Stimulated activated CD8-positive, alpha-beta memory T cell treated with anti-CD3 and anti-CD28 coated beads, Interleukin-7, amount 100 ng/mL, for 4 hours (primary cell): ENCODE results near the gene ZBTB7C.

Source experiments
- DNase-seq, 2 donors: peaks; one replicate each; pipeline ENCODE4 v3.0.0-alpha.2; 2020; ENCODE audit warnings: low read depth in 2 of 2

Gene ZBTB7C

GRCh38 chr18:48191494-48191893 lies 217.7 kb downstream of the ZBTB7C start:
- no peak for DNase-seq

GRCh38 chr18:48190994-48191393 lies 218.2 kb downstream of the ZBTB7C start:
- DNase-seq: no peak

- DNase-seq: no peak
Measured at GRCh38 chr18:48188609-48189008, 220.6 kb downstream of the ZBTB7C start.

- DNase-seq: no peak
Measured at GRCh38 chr18:48186861-48187260, 222.3 kb downstream of the ZBTB7C start.

- DNase-seq: no peak
Measured at GRCh38 chr18:48186131-48186766, 222.9 kb downstream of the ZBTB7C start.

DNA sequence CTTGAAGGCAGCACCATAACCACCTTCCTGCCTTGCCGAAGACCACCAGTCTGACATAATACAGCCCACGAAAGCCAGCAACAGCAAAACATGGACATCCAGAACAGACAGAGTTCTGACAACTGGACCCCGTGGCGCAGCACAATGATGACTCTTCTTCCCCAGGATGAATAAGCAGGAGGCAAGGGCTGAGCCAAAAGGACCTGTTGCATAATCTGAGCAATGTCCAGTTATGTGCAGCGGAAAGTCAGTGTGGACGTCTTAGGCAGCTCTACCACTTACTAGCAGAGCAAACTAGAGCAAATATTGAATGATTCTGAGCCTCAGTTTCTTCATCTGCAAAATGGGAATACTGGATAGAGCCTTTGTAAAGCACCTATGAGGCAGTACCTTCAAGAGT lies 225.1 kb downstream of the ZBTB7C start:
- no peak for DNase-seq

DNA sequence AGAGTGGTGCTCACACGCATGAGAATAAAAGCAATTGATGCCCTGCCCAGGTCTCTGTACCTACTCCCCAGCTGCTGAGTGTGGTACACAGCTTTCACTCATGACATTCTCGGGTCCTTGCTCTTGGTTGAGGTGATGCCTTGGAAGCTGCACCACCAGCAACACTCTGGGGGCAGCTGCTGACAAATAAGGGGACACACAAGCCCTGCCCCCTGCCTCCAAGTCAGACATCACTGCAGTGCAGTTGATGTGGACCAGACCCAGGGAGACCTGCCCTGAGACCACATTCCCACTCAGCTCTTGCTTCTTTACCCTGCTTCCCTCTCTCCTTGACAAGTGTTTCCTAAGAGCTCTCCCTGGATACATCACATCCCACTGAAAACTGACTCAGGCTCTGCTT lies 225.6 kb downstream of the ZBTB7C start:
- DNase-seq: no peak

DNA sequence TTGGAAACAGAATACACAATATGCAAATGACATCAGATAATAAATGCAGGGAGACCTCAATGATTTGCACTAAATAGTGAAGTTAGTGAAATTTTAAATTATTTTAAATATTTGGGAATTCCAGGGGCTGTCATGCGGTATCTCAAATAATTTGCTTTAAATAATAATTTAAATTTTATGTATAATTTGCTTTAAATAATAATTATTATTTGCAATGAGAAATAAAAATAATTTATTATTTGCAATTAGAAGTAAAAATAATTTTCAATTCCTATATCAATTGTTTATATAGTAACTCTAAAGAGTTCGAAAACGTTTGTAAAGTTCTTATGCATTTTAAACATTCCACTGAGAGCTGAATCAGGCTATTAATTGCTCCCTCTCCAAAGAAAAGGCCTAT lies 226.4 kb downstream of the ZBTB7C start:
- DNase-seq: no peak

- DNase-seq: no peak
Measured at GRCh38 chr18:48181857-48182256, 227.3 kb downstream of the ZBTB7C start.

DNA sequence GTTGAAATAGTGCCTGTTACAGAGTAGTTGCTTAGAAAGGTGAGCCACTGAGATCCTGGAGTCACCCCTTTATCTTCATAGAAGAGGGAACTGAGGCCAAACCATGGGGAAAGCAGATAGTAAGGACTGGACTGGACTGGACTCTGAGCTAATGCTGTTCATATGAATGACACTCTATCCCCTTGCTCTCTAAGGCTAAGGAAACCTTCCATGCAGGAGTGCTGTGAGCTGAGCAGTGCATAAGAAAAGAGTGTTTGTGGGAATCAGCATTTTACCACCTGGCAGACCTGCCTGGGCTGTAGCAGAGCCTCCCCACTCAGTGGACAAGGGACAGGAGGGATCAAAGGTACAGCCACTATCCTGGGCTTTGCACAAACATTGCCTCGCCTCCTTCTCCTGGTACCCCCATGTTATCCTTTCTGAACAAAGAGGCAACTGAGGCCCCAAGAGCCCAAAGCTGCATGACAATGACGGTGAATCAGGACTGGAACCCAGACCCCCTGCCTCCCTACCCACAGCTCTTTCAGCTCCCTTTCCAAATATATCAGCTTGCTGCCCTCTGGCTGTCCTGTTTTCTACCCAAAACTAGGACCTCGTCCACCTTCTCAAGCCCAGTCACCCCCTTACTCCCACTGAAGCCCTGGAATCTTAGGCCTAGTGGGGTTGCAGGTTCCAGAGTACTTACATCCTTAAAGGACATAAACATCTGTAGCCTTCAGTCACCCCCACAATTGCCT lies 227.9 kb downstream of the ZBTB7C start:
- no peak for DNase-seq

DNA sequence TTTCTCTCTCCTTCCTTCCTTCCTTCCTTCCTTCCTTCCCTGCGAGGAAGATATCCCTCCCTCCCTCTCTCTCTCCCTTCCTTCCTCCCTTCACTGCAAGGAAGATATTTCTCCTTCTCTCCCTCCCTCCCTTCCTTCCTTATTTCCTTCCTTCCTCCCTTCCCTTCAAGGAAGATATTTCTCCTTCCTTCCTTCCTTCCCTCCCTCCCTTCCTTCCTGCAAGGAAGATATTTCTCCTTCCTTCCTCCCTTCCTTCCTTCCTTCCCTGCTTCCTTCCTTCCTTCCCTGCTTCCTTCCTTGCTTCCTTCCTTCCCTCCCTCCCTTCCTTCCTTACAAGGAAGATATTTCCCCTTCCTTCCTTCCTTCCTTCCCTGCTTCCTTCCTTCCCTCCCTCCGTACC lies 229.5 kb downstream of the ZBTB7C start:
- DNase-seq: no peak

- no peak for DNase-seq
Measured at GRCh38 chr18:48179001-48179400, 230.2 kb downstream of the ZBTB7C start.

DNA sequence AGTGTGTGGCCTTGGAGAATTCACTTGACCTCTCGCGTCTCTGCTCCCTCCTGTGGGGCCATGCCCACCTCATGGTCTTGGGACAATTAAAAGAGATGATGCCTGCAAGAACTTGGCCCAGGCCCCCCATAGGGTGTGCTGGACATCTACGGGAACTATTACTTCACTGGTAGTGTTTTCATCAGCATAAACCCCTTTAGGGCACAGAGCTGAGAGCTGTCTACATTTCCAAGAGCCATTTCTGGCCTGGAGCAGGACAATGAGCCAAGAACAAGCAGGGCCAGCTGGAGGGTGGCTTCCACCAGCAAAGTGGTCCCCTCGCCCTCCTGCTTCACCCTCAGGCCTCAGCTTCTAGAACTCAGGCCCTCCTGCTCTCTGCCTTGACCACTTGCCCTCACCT lies 232.3 kb downstream of the ZBTB7C start:
- DNase-seq: no peak

DNA sequence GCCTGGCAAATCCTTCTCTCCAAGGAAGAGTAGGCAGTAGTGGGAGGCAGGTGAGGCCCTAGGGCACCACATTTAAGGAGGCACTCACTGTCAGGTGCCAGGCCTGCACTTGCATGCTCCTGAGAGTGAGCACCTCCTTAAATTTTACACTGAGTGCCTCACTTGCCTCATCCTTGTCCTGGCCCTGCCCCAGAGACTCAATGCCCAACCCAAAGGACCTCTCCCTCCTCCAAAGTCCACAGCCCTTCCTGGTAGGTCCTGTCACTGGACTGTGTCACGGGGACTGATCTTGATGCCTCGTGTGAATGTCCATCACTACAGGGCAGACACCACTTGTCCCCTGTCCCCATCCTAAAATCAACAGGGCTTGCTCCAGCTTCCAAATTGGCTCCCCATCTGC lies 235.6 kb downstream of the ZBTB7C start:
- DNase-seq: no peak

- no peak for DNase-seq
Measured at GRCh38 chr18:48172226-48173006, 236.8 kb downstream of the ZBTB7C start.

- DNase-seq: no peak
Measured at GRCh38 chr18:48171490-48172188, 237.5 kb downstream of the ZBTB7C start.

GRCh38 chr18:48170651-48171050 lies 238.5 kb downstream of the ZBTB7C start:
- DNase-seq: no peak

DNA sequence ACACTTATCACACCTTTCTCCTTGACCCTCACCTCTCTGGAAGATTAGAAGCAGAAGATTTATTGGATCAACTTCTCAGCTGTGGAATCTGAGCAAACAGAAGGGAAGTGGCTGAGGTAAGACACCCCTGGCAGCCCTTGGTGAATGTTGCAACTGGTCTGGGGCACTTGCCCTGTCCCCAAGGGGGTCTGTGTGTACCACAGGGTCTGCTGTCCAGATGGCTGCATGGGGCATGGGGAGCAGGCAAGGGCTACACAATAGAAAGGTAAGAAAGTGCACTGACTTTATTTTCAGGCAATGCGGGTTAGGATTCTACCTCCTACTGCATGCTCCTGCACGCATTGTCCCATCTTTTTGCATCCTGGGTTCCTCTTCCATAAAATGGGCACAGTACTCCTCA lies 240.3 kb downstream of the ZBTB7C start:
- DNase-seq: no peak

- DNase-seq: no peak
Measured at GRCh38 chr18:48167897-48168253, 241.3 kb downstream of the ZBTB7C start.

DNA sequence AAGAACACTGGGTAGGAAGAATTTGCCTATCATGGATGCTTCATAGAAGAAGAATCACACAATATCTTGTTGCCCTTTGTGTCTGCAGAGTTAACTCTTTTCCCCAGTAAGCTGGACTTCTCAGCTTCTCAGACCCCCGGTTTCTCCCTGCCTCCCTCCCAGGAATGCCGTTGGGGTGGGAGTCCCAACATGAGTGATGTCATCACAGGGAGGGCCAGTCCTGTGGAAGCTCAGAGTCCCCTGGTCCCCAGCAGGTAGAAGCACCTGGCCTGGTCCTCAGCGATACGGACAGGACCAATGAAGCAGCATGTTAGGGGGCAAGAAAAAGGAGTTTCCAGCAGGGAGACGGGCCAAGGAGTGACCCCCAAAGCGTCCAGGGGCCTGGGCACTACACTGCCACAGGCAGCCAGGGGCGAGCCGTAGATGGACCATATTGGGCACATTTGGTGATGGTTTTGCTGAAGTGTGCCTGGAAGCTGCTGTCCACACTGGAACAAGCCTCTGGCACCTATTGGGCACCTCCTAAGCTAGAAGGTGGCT lies 242.8 kb downstream of the ZBTB7C start:
- no peak for DNase-seq

- DNase-seq: no peak
Measured at GRCh38 chr18:48165111-48165866, 243.9 kb downstream of the ZBTB7C start.
